HepG2 (cell line): ENCODE measurements around the gene VWA7. TPM values are rescaled to one million over a fixed set of nuclear protein-coding genes. Genes with fewer than 3 reads are reported as not detected.

Experiments used
- AKAP8 ChIP-seq: sonication (generic); formaldehyde crosslinking; IDR thresholded peaks from 2 replicates; pipeline ENCODE4 v1.5.1; 2020; ENCODE audit warnings: mild to moderate bottlenecking, missing genetic modification reagents
- CREB1 ChIP-seq, 2 experiments: fragments of 450-650 bp in 1 of 2; IDR thresholded peaks; 2 replicates each; pipeline ENCODE4 v1.6.1; 2016 to 2017; ENCODE audit warnings: control low read depth in 1 of 2, mild to moderate bottlenecking in 1 of 2, missing compliant biosample characterization in 1 of 2, missing genetic modification characterization in 1 of 2
- GPN1 ChIP-seq: sonication (generic); formaldehyde crosslinking; IDR thresholded peaks from 2 replicates; pipeline ENCODE4 v1.5.1; 2020; ENCODE audit warnings: missing genetic modification reagents, borderline replicate concordance
- ISL2 ChIP-seq: sonication (generic); formaldehyde crosslinking; IDR thresholded peaks from 2 replicates; pipeline ENCODE4 v1.5.0; 2020; ENCODE audit warnings: missing genetic modification reagents
- KAT2B ChIP-seq: fragments of 150-350 bp; IDR thresholded peaks from 2 replicates; pipeline ENCODE4 v1.6.1; 2014; ENCODE audit warnings: low read depth, low read length, borderline replicate concordance
- NFYB ChIP-seq: sonication (generic); formaldehyde crosslinking; IDR thresholded peaks from 2 replicates; pipeline ENCODE4 v1.4.0; 2020; ENCODE audit warnings: missing genetic modification reagents
- NKX3-1 ChIP-seq: sonication (generic); formaldehyde crosslinking; IDR thresholded peaks from 2 replicates; pipeline ENCODE4 v1.5.0; 2020; ENCODE audit warnings: missing genetic modification reagents
- PAWR ChIP-seq: sonication (generic); formaldehyde crosslinking; IDR thresholded peaks from 2 replicates; pipeline ENCODE4 v1.4.0; 2020; ENCODE audit warnings: missing genetic modification reagents, mild to moderate bottlenecking, borderline replicate concordance
- RARA ChIP-seq: IDR thresholded peaks from 2 replicates; pipeline ENCODE4 v1.6.1; 2016; ENCODE audit warnings: missing genetic modification reagents, missing compliant biosample characterization
- RARG ChIP-seq: sonication (generic); formaldehyde crosslinking; IDR thresholded peaks from 2 replicates; pipeline ENCODE4 v1.4.0; 2020; ENCODE audit warnings: low read depth, mild to moderate bottlenecking, missing genetic modification reagents
- RBAK ChIP-seq: sonication (generic); formaldehyde crosslinking; IDR thresholded peaks from 2 replicates; pipeline ENCODE4 v1.5.1; 2020; ENCODE audit warnings: mild to moderate bottlenecking, missing genetic modification reagents
- SYNCRIP ChIP-seq: fragments of 200-400 bp; formaldehyde crosslinking; IDR thresholded peaks from 2 replicates; pipeline ENCODE4 v1.6.1; 2018; ENCODE audit warnings: mild to moderate bottlenecking, low read depth, low read length; ENCODE audit not compliant: insufficient read depth
- XRCC5 ChIP-seq: fragments of 200-400 bp; formaldehyde crosslinking; optimal IDR thresholded peaks from 2 replicates; pipeline ENCODE3; 2017; ENCODE audit warnings: mild to moderate bottlenecking, low read length
- ZC3H13 ChIP-seq: sonication (generic); formaldehyde crosslinking; IDR thresholded peaks from 2 replicates; pipeline ENCODE4 v1.8.1; 2023; ENCODE audit warnings: mild to moderate bottlenecking, missing genetic modification reagents, moderate library complexity
- ZMAT3 ChIP-seq: sonication (generic); formaldehyde crosslinking; conservative IDR thresholded peaks from 2 replicates; pipeline ENCODE4 v1.7.0; 2021; ENCODE audit warnings: missing genetic modification reagents
- ZNF251 ChIP-seq: sonication (generic); formaldehyde crosslinking; IDR thresholded peaks from 2 replicates; pipeline ENCODE4 v1.9.0; 2021; ENCODE audit warnings: mild to moderate bottlenecking, missing genetic modification reagents
- ZNF354B ChIP-seq: sonication (generic); formaldehyde crosslinking; IDR thresholded peaks from 2 replicates; pipeline ENCODE4 v1.8.0; 2022; ENCODE audit warnings: mild to moderate bottlenecking, missing genetic modification reagents
- ZNF383 ChIP-seq: sonication (generic); formaldehyde crosslinking; IDR thresholded peaks from 2 replicates; pipeline ENCODE4 v1.4.0; 2020; ENCODE audit warnings: missing genetic modification reagents, mild to moderate bottlenecking, borderline replicate concordance
- ZNF496 ChIP-seq: sonication (generic); formaldehyde crosslinking; IDR thresholded peaks from 2 replicates; pipeline ENCODE4 v1.8.1; 2023; ENCODE audit warnings: mild to moderate bottlenecking, moderate library complexity, missing genetic modification reagents; ENCODE audit not compliant: insufficient replicate concordance
- ZNF773 ChIP-seq: sonication (generic); formaldehyde crosslinking; IDR thresholded peaks from 2 replicates; pipeline ENCODE4 v1.4.0; 2020; ENCODE audit warnings: missing genetic modification reagents, borderline replicate concordance
- ZNF792 ChIP-seq: IDR thresholded peaks from 2 replicates; pipeline ENCODE4 v1.6.1; 2016
- ZSCAN22 ChIP-seq: sonication (generic); formaldehyde crosslinking; IDR thresholded peaks from 2 replicates; pipeline ENCODE4 v1.4.0; 2020; ENCODE audit warnings: mild to moderate bottlenecking, missing genetic modification reagents
- polyA plus RNA-seq, 8 experiments: library from polyadenylated mRNA; depleted of rRNA in 3 of 8; stranded (reverse) in 7 of 8; unstranded in 1 of 8; fragments of >200 nt; fragmentation: Illumina TruSeq in 4 of 8; extraction: Trizol in 4 of 8; gene quantifications; 2 replicates each; pipeline versions ENCODE4 v1.2.1 to v1.2.3, GENCODE V29; 2011 to 2016; ENCODE audit warnings: low read depth in 4 of 8, missing spikeins in 1 of 8, mixed read lengths in 1 of 8; ENCODE audit not compliant: insufficient read depth in 1 of 8
- total RNA-seq, 5 experiments: library from RNA; depleted of rRNA; stranded (reverse); fragments of >200 nt; fragmentation: Illumina TruSeq; extraction: Trizol; gene quantifications; 2 replicates each; pipeline ENCODE4 v1.2.3, GENCODE V29; 2016; ENCODE audit warnings: low read depth in 1 of 5
- TF ChIP-seq, protein P1 (sequence below): sonication (generic); formaldehyde crosslinking; IDR thresholded peaks from 2 replicates; pipeline ENCODE4 v1.4.0; 2020; ENCODE audit warnings: mild to moderate bottlenecking, missing genetic modification reagents
- TF ChIP-seq, protein P2 (sequence below): sonication (generic); formaldehyde crosslinking; IDR thresholded peaks from 2 replicates; pipeline ENCODE4 v1.9.0; 2022; ENCODE audit warnings: missing genetic modification reagents, mild to moderate bottlenecking, borderline replicate concordance
- TF ChIP-seq, protein P3 (sequence below): sonication (generic); formaldehyde crosslinking; conservative IDR thresholded peaks from 2 replicates; pipeline ENCODE4 v1.8.0; 2022; ENCODE audit warnings: low read depth, missing genetic modification reagents
- TF ChIP-seq, protein P4 (sequence below): sonication (generic); formaldehyde crosslinking; IDR thresholded peaks from 2 replicates; pipeline ENCODE4 v1.4.0; 2020; ENCODE audit warnings: missing genetic modification reagents

VWA7 gene
- total and polyA plus RNA-seq, 2 of the 13 experiments (the other 11 are each of a cell fraction or from before 2014, with no cell fraction given) = 0.86 to 3.3 TPM

DNA sequence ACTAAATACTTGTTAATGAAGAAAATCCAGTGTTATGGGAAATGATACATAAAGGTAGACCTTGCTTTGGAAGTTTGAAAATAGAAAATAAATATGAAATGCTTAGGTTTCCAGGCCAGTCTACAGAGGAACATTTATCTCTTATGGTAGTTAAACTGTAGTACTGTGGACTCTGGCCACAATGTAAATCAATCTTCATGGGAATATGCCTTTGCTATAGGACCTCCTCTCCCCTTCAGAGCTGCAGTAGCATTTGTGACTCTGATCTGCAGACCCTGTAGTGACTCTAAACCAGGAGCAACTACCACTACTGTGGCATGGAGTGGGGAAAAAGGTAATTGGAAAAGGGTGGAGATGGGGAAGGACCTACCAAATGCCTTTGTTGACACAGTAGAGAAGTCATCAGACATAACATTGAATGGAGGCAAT lies 42.8 kb upstream of the VWA7 start (continued):
- TF ChIP-seq, protein P1, sequence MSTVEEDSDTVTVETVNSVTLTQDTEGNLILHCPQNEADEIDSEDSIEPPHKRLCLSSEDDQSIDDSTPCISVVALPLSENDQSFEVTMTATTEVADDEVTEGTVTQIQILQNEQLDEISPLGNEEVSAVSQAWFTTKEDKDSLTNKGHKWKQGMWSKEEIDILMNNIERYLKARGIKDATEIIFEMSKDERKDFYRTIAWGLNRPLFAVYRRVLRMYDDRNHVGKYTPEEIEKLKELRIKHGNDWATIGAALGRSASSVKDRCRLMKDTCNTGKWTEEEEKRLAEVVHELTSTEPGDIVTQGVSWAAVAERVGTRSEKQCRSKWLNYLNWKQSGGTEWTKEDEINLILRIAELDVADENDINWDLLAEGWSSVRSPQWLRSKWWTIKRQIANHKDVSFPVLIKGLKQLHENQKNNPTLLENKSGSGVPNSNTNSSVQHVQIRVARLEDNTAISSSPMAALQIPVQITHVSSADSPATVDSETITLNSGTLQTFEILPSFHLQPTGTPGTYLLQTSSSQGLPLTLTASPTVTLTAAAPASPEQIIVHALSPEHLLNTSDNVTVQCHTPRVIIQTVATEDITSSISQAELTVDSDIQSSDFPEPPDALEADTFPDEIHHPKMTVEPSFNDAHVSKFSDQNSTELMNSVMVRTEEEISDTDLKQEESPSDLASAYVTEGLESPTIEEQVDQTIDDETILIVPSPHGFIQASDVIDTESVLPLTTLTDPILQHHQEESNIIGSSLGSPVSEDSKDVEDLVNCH (CRISPR knock-in tag) = no peak
- TF ChIP-seq ZNF354B (no peak), ZNF383 (CRISPR knock-in tag) (no peak), NFYB (CRISPR knock-in tag) (no peak), RARG (CRISPR knock-in tag) (no peak; the same call in 1 of the 2 replicates), ISL2 (no peak), ZC3H13 (no peak), NKX3-1 (no peak), ZSCAN22 (no peak), ZMAT3 (CRISPR knock-in tag) (no peak), RARA (CRISPR knock-in tag) (no peak), RBAK (CRISPR knock-in tag) (no peak), AKAP8 (no peak), XRCC5 (no peak), GPN1 (CRISPR knock-in tag) (no peak), ZNF251 (no peak), SYNCRIP (no peak), ZNF792 (no peak), PAWR (CRISPR knock-in tag) (no peak), KAT2B (no peak), ZNF773 (CRISPR knock-in tag) (no peak), CREB1 (IDR thresholded peaks at IDR 0.05) (no peak), CREB1 (CRISPR knock-in tag; IDR thresholded peaks at IDR 0.05) (no peak; the same call in 1 of the 2 replicates), ZNF496 (CRISPR knock-in tag) (no peak)
- TF ChIP-seq, protein P2, sequence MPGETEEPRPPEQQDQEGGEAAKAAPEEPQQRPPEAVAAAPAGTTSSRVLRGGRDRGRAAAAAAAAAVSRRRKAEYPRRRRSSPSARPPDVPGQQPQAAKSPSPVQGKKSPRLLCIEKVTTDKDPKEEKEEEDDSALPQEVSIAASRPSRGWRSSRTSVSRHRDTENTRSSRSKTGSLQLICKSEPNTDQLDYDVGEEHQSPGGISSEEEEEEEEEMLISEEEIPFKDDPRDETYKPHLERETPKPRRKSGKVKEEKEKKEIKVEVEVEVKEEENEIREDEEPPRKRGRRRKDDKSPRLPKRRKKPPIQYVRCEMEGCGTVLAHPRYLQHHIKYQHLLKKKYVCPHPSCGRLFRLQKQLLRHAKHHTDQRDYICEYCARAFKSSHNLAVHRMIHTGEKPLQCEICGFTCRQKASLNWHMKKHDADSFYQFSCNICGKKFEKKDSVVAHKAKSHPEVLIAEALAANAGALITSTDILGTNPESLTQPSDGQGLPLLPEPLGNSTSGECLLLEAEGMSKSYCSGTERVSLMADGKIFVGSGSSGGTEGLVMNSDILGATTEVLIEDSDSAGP (CRISPR knock-in tag) = no peak
- TF ChIP-seq, protein P3, sequence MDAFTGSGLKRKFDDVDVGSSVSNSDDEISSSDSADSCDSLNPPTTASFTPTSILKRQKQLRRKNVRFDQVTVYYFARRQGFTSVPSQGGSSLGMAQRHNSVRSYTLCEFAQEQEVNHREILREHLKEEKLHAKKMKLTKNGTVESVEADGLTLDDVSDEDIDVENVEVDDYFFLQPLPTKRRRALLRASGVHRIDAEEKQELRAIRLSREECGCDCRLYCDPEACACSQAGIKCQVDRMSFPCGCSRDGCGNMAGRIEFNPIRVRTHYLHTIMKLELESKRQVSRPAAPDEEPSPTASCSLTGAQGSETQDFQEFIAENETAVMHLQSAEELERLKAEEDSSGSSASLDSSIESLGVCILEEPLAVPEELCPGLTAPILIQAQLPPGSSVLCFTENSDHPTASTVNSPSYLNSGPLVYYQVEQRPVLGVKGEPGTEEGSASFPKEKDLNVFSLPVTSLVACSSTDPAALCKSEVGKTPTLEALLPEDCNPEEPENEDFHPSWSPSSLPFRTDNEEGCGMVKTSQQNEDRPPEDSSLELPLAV (CRISPR knock-in tag) = no peak
- TF ChIP-seq, protein P4, sequence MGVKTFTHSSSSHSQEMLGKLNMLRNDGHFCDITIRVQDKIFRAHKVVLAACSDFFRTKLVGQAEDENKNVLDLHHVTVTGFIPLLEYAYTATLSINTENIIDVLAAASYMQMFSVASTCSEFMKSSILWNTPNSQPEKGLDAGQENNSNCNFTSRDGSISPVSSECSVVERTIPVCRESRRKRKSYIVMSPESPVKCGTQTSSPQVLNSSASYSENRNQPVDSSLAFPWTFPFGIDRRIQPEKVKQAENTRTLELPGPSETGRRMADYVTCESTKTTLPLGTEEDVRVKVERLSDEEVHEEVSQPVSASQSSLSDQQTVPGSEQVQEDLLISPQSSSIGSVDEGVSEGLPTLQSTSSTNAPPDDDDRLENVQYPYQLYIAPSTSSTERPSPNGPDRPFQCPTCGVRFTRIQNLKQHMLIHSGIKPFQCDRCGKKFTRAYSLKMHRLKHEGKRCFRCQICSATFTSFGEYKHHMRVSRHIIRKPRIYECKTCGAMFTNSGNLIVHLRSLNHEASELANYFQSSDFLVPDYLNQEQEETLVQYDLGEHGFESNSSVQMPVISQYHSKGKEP (CRISPR knock-in tag) = no peak
